Transverse colon (tissue), 4 donors: Measurements from ENCODE around the gene TRMO. TPM values are rescaled to one million over a fixed set of nuclear protein-coding genes. Genes with fewer than 3 reads are reported as not detected.

ENCODE experiments used
- small RNA-seq, 4 donors: library from RNA; depleted of rRNA; stranded (forward); fragments of <200 nt; gene quantifications; one replicate each; pipeline ENCODE3, GENCODE V24; 2016
- total RNA-seq, 4 donors: library from RNA; depleted of rRNA; stranded (reverse); fragments of >200 nt; gene quantifications; one replicate each; pipeline ENCODE4 v1.1.0, GENCODE V29; 2016

TRMO gene
- total RNA-seq, 4 donors from 2014 or later: 25.6 to 37.8 (median 31.1) TPM

Small RNAs within 50 kb of the gene (small RNA-seq; reads per million reads assigned to genes)
- gene RF00019: 0 reads per million in 4 donors

Other genes starting within 250 kb of the TRMO start
- gene XPA, start 225.2 kb downstream of the TRMO start, total RNA-seq: 10 to 100 TPM in 2 of 4 donors, 1 to 10 TPM in 2; 6.4 to 44.4 (median 12.5) TPM
- not detected for gene FOXE1, start 69.3 kb downstream of the TRMO start, total RNA-seq
- gene HEMGN, start 15.7 kb upstream of the TRMO start, total RNA-seq: not detected
- gene ANP32B, start 60.8 kb upstream of the TRMO start, total RNA-seq: 10 to 100 TPM; 37.4 to 65.6 (median 43.0) TPM
- 100 to 1,000 TPM in 3 of 4 donors, 10 to 100 TPM in 1; 86.6 to 319 (median 269) TPM for gene NANS, start 134.2 kb upstream of the TRMO start, total RNA-seq
- gene TRIM14, start 196.7 kb upstream of the TRMO start, total RNA-seq: 10 to 100 TPM; 28.7 to 58.7 (median 53.8) TPM